H1 (cell line): Measurements from ENCODE around the gene APOA1. TPM values are rescaled to one million over a fixed set of nuclear protein-coding genes. Genes with fewer than 3 reads are reported as not detected.

Experiments used
- CTCF ChIA-PET: fragments of 300-600 bp; sonication (Branson Sonifier 250); formaldehyde crosslinking; loops from one replicate; lab custom pipeline; 2021; ENCODE audit not compliant: partially characterized antibody; lab: Charles Lee
- POLR2A ChIA-PET: fragments of 300-600 bp; sonication (Branson Sonifier 250); formaldehyde crosslinking; loops from one replicate; lab custom pipeline; 2021; ENCODE audit warnings: inconsistent platforms; ENCODE audit not compliant: partially characterized antibody; lab: Charles Lee
- DNase-seq, 2 experiments: peaks; one replicate each; pipeline versions ENCODE4 v3.0.0 to v3.0.0-alpha.2; 2010 to 2022; ENCODE audit warnings: low spot score in 2 of 2, low read depth in 1 of 2, mixed read lengths in 1 of 2
- FAIRE-seq: peaks from 2 replicates; lab custom pipeline; 2011; peaks lifted over from hg19 to GRCh38; lab: Jason Lieb, UNC
- H2AFZ ChIP-seq: 2 replicates; pipeline ENCODE4 v1.8.1; 2012; ENCODE audit warnings: low read length, inconsistent platforms
- H2AK5ac ChIP-seq: 2 replicates; pipeline ENCODE4 v1.6.1; 2013; ENCODE audit warnings: low read depth, low read length
- H2BK120ac ChIP-seq: replicated peaks from 2 replicates; pipeline ENCODE3; 2013; ENCODE audit warnings: low read depth, low read length, inconsistent platforms
- H2BK12ac ChIP-seq: 2 replicates; pipeline ENCODE4 v1.6.1; 2013; ENCODE audit warnings: low read depth, low read length
- H2BK15ac ChIP-seq: 2 replicates; pipeline ENCODE4 v1.6.1; 2013; ENCODE audit warnings: low read length
- H2BK20ac ChIP-seq: 2 replicates; pipeline ENCODE4 v1.6.1; 2013; ENCODE audit warnings: low read length
- H2BK5ac ChIP-seq: 2 replicates; pipeline ENCODE4 v1.6.1; 2013; ENCODE audit warnings: low read depth, low read length
- H3K14ac ChIP-seq: 2 replicates; pipeline ENCODE4 v1.6.1; 2013; ENCODE audit warnings: inconsistent platforms; ENCODE audit not compliant: insufficient read length
- H3K18ac ChIP-seq: 2 replicates; pipeline ENCODE4 v1.6.1; 2013; ENCODE audit warnings: low read length; ENCODE audit errors: extremely low read depth
- H3K23ac ChIP-seq: 2 replicates; pipeline ENCODE4 v1.6.1; 2013; ENCODE audit warnings: inconsistent platforms; ENCODE audit not compliant: insufficient read length
- H3K23me2 ChIP-seq: 2 replicates; pipeline ENCODE4 v1.6.1; 2013; ENCODE audit warnings: low read depth, low read length
- H3K27ac ChIP-seq: 2 replicates; pipeline ENCODE4 v1.6.1; 2011; ENCODE audit warnings: low read depth, low read length, inconsistent platforms
- H3K27me3 ChIP-seq, 4 experiments: replicated peaks in 1 of 4; 1 replicate in 1 of 4; 2 replicates in 3 of 4; pipeline versions ENCODE4 v1.6.1 to v1.8.1; 2011 to 2013; ENCODE audit warnings: low read length in 3 of 4, mild to moderate bottlenecking in 3 of 4, inconsistent platforms in 2 of 4, mixed read lengths in 2 of 4, moderate library complexity in 1 of 4; ENCODE audit not compliant: control insufficient read depth in 3 of 4, insufficient read depth in 3 of 4; ENCODE audit errors: extremely low read depth in 1 of 4
- H3K36me3 ChIP-seq, 4 experiments: 2 replicates each; pipeline versions ENCODE4 v1.6.1 to v1.8.1; 2011 to 2013; ENCODE audit warnings: mild to moderate bottlenecking in 4 of 4, low read length in 3 of 4, moderate library complexity in 2 of 4, control low read depth in 1 of 4, inconsistent platforms in 1 of 4; ENCODE audit not compliant: insufficient read depth in 4 of 4, control insufficient read depth in 2 of 4
- H3K4ac ChIP-seq: replicated peaks from 2 replicates; pipeline ENCODE3; 2013; ENCODE audit warnings: low read length, low read depth, mixed read lengths, inconsistent platforms; ENCODE audit not compliant: insufficient read length
- H3K4me1 ChIP-seq, 4 experiments: replicated peaks in 1 of 4; 1 replicate in 1 of 4; 2 replicates in 3 of 4; pipeline versions ENCODE4 v1.6.1 to v1.8.1; 2011 to 2013; ENCODE audit warnings: low read length in 3 of 4, inconsistent platforms in 2 of 4, mixed read lengths in 1 of 4; ENCODE audit not compliant: insufficient read depth in 4 of 4, control insufficient read depth in 3 of 4
- H3K4me2 ChIP-seq, 2 experiments: 2 replicates each; pipeline versions ENCODE4 v1.6.1 to v1.8.1; 2011 to 2013; ENCODE audit warnings: low read depth in 2 of 2, low read length in 2 of 2, control low read depth in 1 of 2, inconsistent platforms in 1 of 2, mild to moderate bottlenecking in 1 of 2; ENCODE audit not compliant: insufficient read depth in 1 of 2
- H3K4me3 ChIP-seq, 4 experiments: fragments of 200-600, 300-600 bp in 1 of 4; sonication (generic), shearing (Covaris generic), sonication (Bioruptor Twin) in 1 of 4; 2 replicates each; pipeline versions ENCODE4 v1.5.1 to v1.8.1; 2011 to 2016; ENCODE audit warnings: low read length in 4 of 4, low read depth in 3 of 4, control low read depth in 2 of 4, inconsistent platforms in 2 of 4, mild to moderate bottlenecking in 2 of 4, mixed read lengths in 1 of 4, moderate library complexity in 1 of 4; ENCODE audit not compliant: insufficient read depth in 2 of 4; ENCODE audit errors: extremely low read depth in 1 of 4
- H3K56ac ChIP-seq: replicated peaks from 2 replicates; pipeline ENCODE3; 2013; ENCODE audit warnings: low read depth, mild to moderate bottlenecking, mixed read lengths, low read length, inconsistent platforms; ENCODE audit not compliant: insufficient read length
- H3K79me1 ChIP-seq: 2 replicates; pipeline ENCODE4 v1.6.1; 2013; ENCODE audit warnings: low read depth, low read length, control low read depth
- H3K79me2 ChIP-seq, 2 experiments: 2 replicates each; pipeline versions ENCODE4 v1.6.1 to v1.8.1; 2012 to 2013; ENCODE audit warnings: low read length in 2 of 2, mild to moderate bottlenecking in 2 of 2, inconsistent platforms in 1 of 2; ENCODE audit not compliant: insufficient read depth in 2 of 2, control insufficient read depth in 1 of 2
- H3K9ac ChIP-seq, 4 experiments: replicated peaks in 1 of 4; 1 replicate in 1 of 4; 2 replicates in 3 of 4; pipeline versions ENCODE4 v1.6.1 to v1.8.1; 2011 to 2013; ENCODE audit warnings: low read depth in 3 of 4, low read length in 3 of 4, control low read depth in 2 of 4, mild to moderate bottlenecking in 2 of 4, moderate library complexity in 2 of 4, inconsistent platforms in 1 of 4; ENCODE audit errors: extremely low read depth in 1 of 4
- H3K9me3 ChIP-seq, 2 experiments: 2 replicates each; pipeline versions ENCODE4 v1.6.1 to v1.8.1; 2012 to 2013; ENCODE audit warnings: mild to moderate bottlenecking in 2 of 2, moderate library complexity in 2 of 2, control low read depth in 1 of 2, inconsistent platforms in 1 of 2, low read depth in 1 of 2, low read length in 1 of 2, mixed read lengths in 1 of 2; ENCODE audit not compliant: insufficient read depth in 2 of 2
- H4K20me1 ChIP-seq, 2 experiments: replicated peaks in 1 of 2; 2 replicates each; pipeline versions ENCODE3 to v1.8.1; 2011 to 2013; ENCODE audit warnings: inconsistent platforms in 2 of 2, low read length in 2 of 2, mild to moderate bottlenecking in 1 of 2; ENCODE audit not compliant: insufficient read depth in 2 of 2, control insufficient read depth in 1 of 2
- H4K5ac ChIP-seq: 2 replicates; pipeline ENCODE4 v1.6.1; 2013; ENCODE audit warnings: low read length, low read depth, mixed read lengths, inconsistent platforms; ENCODE audit not compliant: insufficient read length
- H4K8ac ChIP-seq: 2 replicates; pipeline ENCODE4 v1.8.0; 2013; ENCODE audit warnings: mild to moderate bottlenecking, moderate library complexity, low read length, inconsistent platforms; ENCODE audit not compliant: insufficient read depth; ENCODE audit errors: extremely low read depth
- H4K91ac ChIP-seq: replicated peaks from 2 replicates; pipeline ENCODE3; 2013; ENCODE audit warnings: low read length, mixed read lengths, inconsistent platforms; ENCODE audit not compliant: insufficient read length
- BRCA1 ChIP-seq: IDR thresholded peaks from 2 replicates; pipeline ENCODE4 v1.6.1; 2012; ENCODE audit warnings: low read depth, low read length, improper control_type of control experiment
- CTBP2 ChIP-seq: IDR thresholded peaks from 2 replicates; pipeline ENCODE4 v1.7.0; 2011; ENCODE audit warnings: borderline replicate concordance, mild to moderate bottlenecking, moderate library complexity, mixed read lengths, low read length; ENCODE audit not compliant: insufficient read depth, insufficient read length
- FOSL1 ChIP-seq: IDR thresholded peaks from 2 replicates; pipeline ENCODE4 v1.6.1; 2011; ENCODE audit warnings: mild to moderate bottlenecking, low read depth, low read length, moderate library complexity; ENCODE audit not compliant: insufficient read depth
- JUN ChIP-seq: IDR thresholded peaks from 2 replicates; pipeline ENCODE4 v1.6.1; 2011; ENCODE audit warnings: low read depth, mild to moderate bottlenecking, improper control_type of control experiment, low read length
- JUND ChIP-seq: IDR thresholded peaks from 2 replicates; pipeline ENCODE4 v1.6.1; 2011; ENCODE audit warnings: mild to moderate bottlenecking, improper control_type of control experiment, low read length
- KDM4A ChIP-seq: IDR thresholded peaks from one replicate; pipeline ENCODE4 v1.7.1; 2012; ENCODE audit warnings: low read depth, mild to moderate bottlenecking, moderate library complexity, low read length, inconsistent platforms; ENCODE audit not compliant: severe bottlenecking
- KDM5A ChIP-seq: fragments of 200-600 bp; IDR thresholded peaks from 2 replicates; pipeline ENCODE4 v1.7.1; 2012; ENCODE audit warnings: mild to moderate bottlenecking, low read length, inconsistent platforms, mixed read lengths
- NANOG ChIP-seq: IDR thresholded peaks from 2 replicates; pipeline ENCODE4 v1.6.1; 2011; ENCODE audit warnings: low read length, low read depth, mild to moderate bottlenecking, inconsistent platforms; ENCODE audit not compliant: insufficient read depth, poor library complexity, severe bottlenecking
- NRF1 ChIP-seq: IDR thresholded peaks from 2 replicates; pipeline ENCODE4 v1.6.1; 2011; ENCODE audit warnings: mild to moderate bottlenecking, low read depth, low read length, improper control_type of control experiment
- SIRT6 ChIP-seq: IDR thresholded peaks from one replicate; pipeline ENCODE4 v1.7.1; 2012; ENCODE audit warnings: low read length, inconsistent platforms
- SIX5 ChIP-seq: IDR thresholded peaks from 2 replicates; pipeline ENCODE4 v1.6.1; 2011; ENCODE audit warnings: mild to moderate bottlenecking, low read depth, low read length
- SP2 ChIP-seq: IDR thresholded peaks from 2 replicates; pipeline ENCODE4 v1.6.1; 2012; ENCODE audit warnings: mild to moderate bottlenecking, low read length, inconsistent platforms
- SRF ChIP-seq: IDR thresholded peaks from 2 replicates; pipeline ENCODE4 v1.6.1; 2011; ENCODE audit warnings: mild to moderate bottlenecking, low read depth, low read length, moderate library complexity
- TBP ChIP-seq: IDR thresholded peaks from 2 replicates; pipeline ENCODE4 v1.6.1; 2011; ENCODE audit warnings: low read depth, low read length, improper control_type of control experiment
- TEAD4 ChIP-seq: IDR thresholded peaks from 2 replicates; pipeline ENCODE4 v1.6.1; 2012; ENCODE audit warnings: low read depth, low read length, inconsistent platforms, mixed read lengths
- ZNF274 ChIP-seq: IDR thresholded peaks from 2 replicates; pipeline ENCODE4 v1.7.0; 2012; ENCODE audit warnings: low read length, borderline replicate concordance; ENCODE audit errors: extremely low read depth
- WGBS, 2 experiments: shearing (Covaris generic) in 1 of 2; methylation state at CpG; one replicate each; pipeline versions ENCODE4 v1.1.6 to v1.1.7; 2013 to 2015; ENCODE audit warnings: low lambda C conversion rate in 2 of 2, mixed read lengths in 2 of 2, inconsistent platforms in 1 of 2, low coverage in 1 of 2, missing lambda C conversion rate in 1 of 2; ENCODE audit not compliant: insufficient replicate concordance in 2 of 2, insufficient coverage in 1 of 2, insufficient read length in 1 of 2; ENCODE audit errors: extremely low coverage in 1 of 2, missing lambda C conversion rate in 1 of 2; 5-methylcytosine and 5-hydroxymethylcytosine counted together
- polyA plus RNA-seq, 7 experiments: library from polyadenylated mRNA; depleted of rRNA in 3 of 7; stranded (reverse) in 5 of 7; unstranded in 2 of 7; fragments of >200 nt in 5 of 7; fragments of 200-250 nt in 2 of 7; gene quantifications; 1 replicate in 5 of 7; 2 replicates in 1 of 7; 4 replicates in 1 of 7; pipeline versions ENCODE4 v1.2.1 to v1.2.3, GENCODE V29; 2011 to 2013; ENCODE audit warnings: missing spikeins in 2 of 7, mixed read lengths in 2 of 7
- total RNA-seq: library from RNA; stranded (reverse); fragmentation: NEBNext Ultra II Directional; extraction: Animal tissue kit (Norgen Biotek cat#: 25700); gene quantifications from 2 replicates; pipeline ENCODE4 v1.2.1, GENCODE V29; 2021

Gene APOA1
- total and polyA plus RNA-seq, 2 of the 8 experiments (the other 6 are each of a cell fraction or from before 2014, with no cell fraction given): 0.80 TPM; not detected in 1

DNA sequence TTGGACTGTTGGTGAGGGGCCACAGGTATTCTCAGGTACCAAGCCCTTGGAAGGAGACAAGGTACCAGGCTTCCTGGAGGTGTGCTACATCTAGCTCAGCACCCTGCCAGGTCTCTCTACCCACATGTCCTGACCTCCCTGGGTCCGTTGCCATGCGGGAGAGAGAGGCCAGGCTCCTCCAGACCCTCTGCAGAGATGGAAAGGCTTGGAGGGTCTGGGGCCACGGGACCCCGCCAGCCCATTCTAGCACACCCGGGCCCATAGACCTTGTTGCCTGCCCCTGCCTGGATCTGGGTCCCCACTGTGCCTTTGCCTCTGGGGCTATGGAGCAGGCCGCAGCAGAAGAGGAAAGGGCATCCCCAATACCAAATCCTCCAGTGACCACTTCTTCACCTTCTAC, 10.0 kb downstream of the APOA1 start:
- Histone ChIP-seq H3K79me1 (no peaks in the 10 kb centered on the region), H3K36me3 (no peaks in the 10 kb centered on the region), H3K23me2 (no peaks in the 10 kb centered on the region), H3K27ac (no peak overlapping the region), H3K23ac (no peak overlapping the region), H3K56ac (no peak overlapping the region), H2BK20ac (no peak overlapping the region), H2BK5ac (no peak overlapping the region), H3K9me3 (no peaks in the 10 kb centered on the region; a peak in 1 of 4 replicates), H3K4ac (no peak overlapping the region), H3K4me1 (no peaks in the 10 kb centered on the region), H3K4me3 (no peak overlapping the region), H3K9ac (no peak overlapping the region), H2BK15ac (no peak overlapping the region), H3K18ac (no peak overlapping the region), H2BK12ac (no peak overlapping the region), H2AK5ac (no peak overlapping the region), H3K79me2 (no peaks in the 10 kb centered on the region), H4K20me1 (no peaks in the 10 kb centered on the region), H4K91ac (no peak overlapping the region), H3K4me2 (no peak overlapping the region), H3K27me3 (no peaks in the 10 kb centered on the region), H4K5ac (no peak overlapping the region), H2AFZ (no peak overlapping the region), H2BK120ac (no peak overlapping the region), H4K8ac (no peak overlapping the region), H3K14ac (no peak overlapping the region)
- ChIA-PET POLR2A (no interaction called here), CTCF (interaction anchor here (1.5 to 2.4 kb wide), 2 partner anchors 10 to 37 kb away, joined by 4 to 15 read pairs; partner anchors contain the start of genes APOA1 and APOA5)
- FAIRE-seq (no peak), DNase-seq (no peak)
- 91% methylated on average over 6 of the region's 6 CpGs; no CpG with 5 or more reads in 1 of the 2 experiments for WGBS, 2 experiments
- no peak for TF ChIP-seq BRCA1
- TF ChIP-seq SIX5: no peak
- no peak for TF ChIP-seq JUN
- TF ChIP-seq ZNF274: no peak
- TF ChIP-seq FOSL1: no peak
- no peak for TF ChIP-seq KDM4A
- TF ChIP-seq CTBP2: no peak
- no peak for TF ChIP-seq NRF1
- TF ChIP-seq TEAD4: no peak
- TF ChIP-seq NANOG: no peak
- TF ChIP-seq SIRT6: no peak
- TF ChIP-seq SP2: no peak
- TF ChIP-seq KDM5A: no peak
- no peak for TF ChIP-seq TBP
- TF ChIP-seq SRF: no peak
- TF ChIP-seq JUND: no peak
